B cell (primary cell): ENCODE data around the gene NEBL. TPM values are rescaled to one million over a fixed set of nuclear protein-coding genes. Genes with fewer than 3 reads are reported as not detected.

ENCODE experiments used
- ATAC-seq: fragments of 200-7000 bp; cut with Tn5 transposase; one replicate; pipeline ENCODE4 v1.10.0; 2021; ENCODE audit warnings: low read depth, mild to moderate bottlenecking, moderate number of reproducible peaks, moderate library complexity
- CTCF ChIA-PET: fragments of 350-600 bp; sonication (Branson Sonifier 250); formaldehyde crosslinking; loops from one replicate; lab custom pipeline; 2021; ENCODE audit warnings: antibody characterized with exemption, inconsistent platforms; lab: Charles Lee
- POLR2A ChIA-PET: fragments of 350-600 bp; sonication (Branson Sonifier 250); formaldehyde crosslinking; loops from one replicate; lab custom pipeline; 2021; ENCODE audit warnings: antibody characterized with exemption; lab: Charles Lee
- DNase-seq: peaks from one replicate; pipeline ENCODE4 v3.0.0; 2013
- H2AFZ ChIP-seq: 2 replicates; pipeline ENCODE4 v1.6.1; 2012; ENCODE audit warnings: mild to moderate bottlenecking, low read depth, low read length; ENCODE audit not compliant: insufficient read depth, poor library complexity, severe bottlenecking
- H3K27ac ChIP-seq, 2 donors: 1 replicate in 1 of 2; 2 replicates in 1 of 2; pipeline ENCODE4 v1.5.1; 2012 to 2013; ENCODE audit warnings: low read length in 2 of 2, mild to moderate bottlenecking in 2 of 2, moderate library complexity in 1 of 2
- H3K27me3 ChIP-seq, 4 experiments: fragments of 200-600 bp in 1 of 4; sonication (generic) in 1 of 4; replicated peaks in 1 of 4; 1 replicate in 2 of 4; 2 replicates in 2 of 4; pipeline versions ENCODE4 v1.6.1 to v1.7.0; 2013 to 2016; ENCODE audit warnings: low read length in 3 of 4, mild to moderate bottlenecking in 2 of 4, mixed read lengths in 1 of 4, moderate library complexity in 1 of 4; ENCODE audit not compliant: insufficient read depth in 4 of 4, control insufficient read depth in 3 of 4; ENCODE audit errors: control extremely low read depth in 1 of 4
- H3K36me3 ChIP-seq, 2 experiments: replicated peaks in 1 of 2; 1 replicate in 1 of 2; 2 replicates in 1 of 2; pipeline versions ENCODE4 v1.6.1 to v1.7.1; 2013; ENCODE audit warnings: low read length in 1 of 2; ENCODE audit not compliant: insufficient read depth in 2 of 2, control insufficient read depth in 1 of 2; ENCODE audit errors: control extremely low read depth in 1 of 2, extremely low read depth in 1 of 2
- H3K4me1 ChIP-seq, 2 donors: fragments of 200-600 bp in 1 of 2; sonication (generic) in 1 of 2; 1 replicate in 1 of 2; 2 replicates in 1 of 2; pipeline versions ENCODE4 v1.5.1 to v1.6.1; 2013 to 2017; ENCODE audit warnings: low read length in 2 of 2; ENCODE audit not compliant: control insufficient read depth in 2 of 2, insufficient read depth in 2 of 2
- H3K4me2 ChIP-seq: replicated peaks from 2 replicates; pipeline ENCODE3; 2012; ENCODE audit warnings: mild to moderate bottlenecking, low read depth, low read length; ENCODE audit not compliant: poor library complexity, severe bottlenecking
- H3K4me3 ChIP-seq, 5 experiments: fragments of 200-600 bp in 1 of 5; sonication (generic) in 1 of 5; 1 replicate in 3 of 5; 2 replicates in 2 of 5; pipeline versions ENCODE4 v1.5.1 to v1.7.0; 2011 to 2016; ENCODE audit warnings: low read length in 4 of 5, mild to moderate bottlenecking in 4 of 5, low read depth in 2 of 5, control low read depth in 1 of 5, moderate library complexity in 1 of 5; ENCODE audit not compliant: insufficient read depth in 1 of 5; ENCODE audit errors: control extremely low read depth in 1 of 5, extremely low read depth in 1 of 5
- H3K79me2 ChIP-seq: fragments of 200-600 bp; sonication (generic); one replicate; pipeline ENCODE4 v1.6.0; 2016; ENCODE audit warnings: low read length; ENCODE audit not compliant: control insufficient read depth, insufficient read depth
- H3K9ac ChIP-seq: fragments of 200-600 bp; sonication (generic); 2 replicates; pipeline ENCODE4 v1.6.1; 2017; ENCODE audit warnings: mild to moderate bottlenecking, low read length, moderate library complexity
- H3K9me3 ChIP-seq, 3 donors: one replicate each; pipeline versions ENCODE4 v1.6.1 to v1.7.1; 2013; ENCODE audit warnings: low read length in 2 of 3; ENCODE audit not compliant: control insufficient read depth in 2 of 3, insufficient read depth in 1 of 3; ENCODE audit errors: control extremely low read depth in 1 of 3
- H4K20me1 ChIP-seq: 2 replicates; pipeline ENCODE4 v1.6.0; 2012; ENCODE audit warnings: mild to moderate bottlenecking, low read length; ENCODE audit not compliant: insufficient read depth, control insufficient read depth, poor library complexity, severe bottlenecking
- H3K27ac Mint-ChIP-seq: one replicate; pipeline ENCODE4 v1.8.0; 2021; ENCODE audit warnings: mixed read lengths
- H3K27me3 Mint-ChIP-seq: one replicate; pipeline ENCODE4 v1.8.0; 2021; ENCODE audit warnings: mixed read lengths
- H3K4me1 Mint-ChIP-seq: one replicate; pipeline ENCODE4 v1.8.0; 2021; ENCODE audit warnings: mixed read lengths
- H3K4me3 Mint-ChIP-seq: one replicate; pipeline ENCODE4 v1.8.0; 2021; ENCODE audit warnings: mixed read lengths
- H3K9me3 Mint-ChIP-seq: one replicate; pipeline ENCODE4 v1.8.0; 2022; ENCODE audit warnings: mixed read lengths; ENCODE audit not compliant: insufficient read depth
- CTCF ChIP-seq: fragments of 200-600 bp; IDR thresholded peaks from one replicate; pipeline ENCODE4 v1.8.0; 2022; ENCODE audit warnings: antibody characterized with exemption, mild to moderate bottlenecking
- EZH2 ChIP-seq: IDR thresholded peaks from 2 replicates; pipeline ENCODE4 v1.6.1; 2012; ENCODE audit warnings: borderline replicate concordance, low read depth, mild to moderate bottlenecking, moderate library complexity, low read length; ENCODE audit not compliant: insufficient read depth, poor library complexity, severe bottlenecking
- WGBS: methylation state at CpG from one replicate; pipeline ENCODE4 v1.1.5; 2013; ENCODE audit warnings: missing lambda C conversion rate; ENCODE audit not compliant: insufficient coverage; 5-methylcytosine and 5-hydroxymethylcytosine counted together
- intact Hi-C: fragments of 100-400 bp; cut with micrococcal nuclease; formaldehyde crosslinking; loops from one replicate; pipeline ENCODE4 v1.10.0; 2022
- polyA plus RNA-seq: library from polyadenylated mRNA; depleted of rRNA; stranded (reverse); fragments of >200 nt; gene quantifications from 2 replicates; pipeline ENCODE4 v1.2.3, GENCODE V29; 2012
- total RNA-seq, 2 donors: library from RNA; stranded (reverse); fragments of 120-200 nt in 1 of 2; gene quantifications; 1 replicate in 1 of 2; 2 replicates in 1 of 2; pipeline versions ENCODE4 v1.2.3 to v1.2.4, GENCODE V29; 2013 to 2022

Gene NEBL
- total and polyA plus RNA-seq, 2 donors (not counting 1 experiment from before 2014, with no cell fraction given), result not detected

- Mint-ChIP-seq H3K27ac (no peak overlapping the region), H3K9me3 (no peaks in the 10 kb centered on the region), H3K4me1 (no peaks in the 10 kb centered on the region), H3K27me3 (peaks cover 23% of the 10 kb centered on the region), H3K4me3 (no peak overlapping the region)
- no peaks in the 10 kb centered on the region for H4K20me1 ChIP-seq
- no peak overlapping the region for H3K4me3 ChIP-seq
- ATAC-seq, result no peak
- H3K79me2 ChIP-seq, result no peaks in the 10 kb centered on the region
- no peak overlapping the region for H3K9ac ChIP-seq
- no peak overlapping the region for H3K27ac ChIP-seq
- 60% methylated on average over 3 of the region's 7 CpGs for WGBS
- POLR2A ChIA-PET, result no interaction called here
- H3K4me2 ChIP-seq, result no peak overlapping the region
- H3K4me1 ChIP-seq, result no peaks in the 10 kb centered on the region
- DNase-seq, result no peak
- no peaks in the 10 kb centered on the region for H3K36me3 ChIP-seq
- no peak for TF ChIP-seq CTCF
- TF ChIP-seq EZH2, result no peak
- H3K9me3 ChIP-seq, result no peaks in the 10 kb centered on the region
- no peak overlapping the region for H2AFZ ChIP-seq
- H3K27me3 ChIP-seq, result no peaks in the 10 kb centered on the region
- intact Hi-C loops, result no loop called here
- CTCF ChIA-PET, result no interaction called here
Measured at GRCh38 chr10:20888620-20889330, 8.3 kb downstream of the NEBL start.

- ATAC-seq (no peak), DNase-seq (no peak)
- Histone ChIP-seq H3K4me1 (no peaks in the 10 kb centered on the region), H3K27me3 (no peaks in the 10 kb centered on the region), H3K36me3 (no peaks in the 10 kb centered on the region), H3K4me2 (no peak overlapping the region), H4K20me1 (no peaks in the 10 kb centered on the region), H3K9ac (no peak overlapping the region), H3K79me2 (no peaks in the 10 kb centered on the region), H3K27ac (no peak overlapping the region), H2AFZ (no peak overlapping the region), H3K4me3 (no peak overlapping the region), H3K9me3 (no peaks in the 10 kb centered on the region)
- H3K27me3 Mint-ChIP-seq, result peaks cover 20% of the 10 kb centered on the region
- H3K4me1 Mint-ChIP-seq, result no peaks in the 10 kb centered on the region
- no peak overlapping the region for H3K27ac Mint-ChIP-seq
- no peaks in the 10 kb centered on the region for H3K9me3 Mint-ChIP-seq
- no CpG with 5 or more reads among the region's 7 CpGs for WGBS
- TF ChIP-seq CTCF (no peak), EZH2 (no peak)
- ChIA-PET POLR2A (no interaction called here), CTCF (no interaction called here)
- intact Hi-C loops, result no loop called here
- no peak overlapping the region for H3K4me3 Mint-ChIP-seq
Measured at GRCh38 chr10:20887706-20888555, 9.2 kb downstream of the NEBL start.
